Dermis blood vessel endothelial cell (primary cell): ENCODE data around the gene TRPM4. TPM values are rescaled to one million over a fixed set of nuclear protein-coding genes. Genes with fewer than 3 reads are reported as not detected.
"Not testable (repeated sequence)": the region's sequence is repeated elsewhere in the genome, so short reads cannot be mapped to it uniquely, and the experiment has no call there.

ENCODE experiments used
- DNase-seq: peaks from one replicate; pipeline ENCODE4 v3.0.0; 2010
- total RNA-seq: library from RNA; depleted of rRNA; stranded (reverse); fragments of >200 nt; gene quantifications from 2 replicates; pipeline ENCODE4 v1.2.3, GENCODE V29; 2014

The TRPM4 gene
- total RNA-seq, 1 donor from 2014 or later, result 25.7 TPM

GRCh38 chr19:49190781-49191180 is 33.2 kb downstream of the TRPM4 start:
- DNase-seq, result no peak

- DNase-seq, result no peak
Measured at GRCh38 chr19:49193822-49194394, 36.3 kb downstream of the TRPM4 start.

- no peak for DNase-seq
Measured at GRCh38 chr19:49194408-49194807, 36.8 kb downstream of the TRPM4 start.

- DNase-seq, result no peak
Measured at GRCh38 chr19:49196527-49197240, 39.1 kb downstream of the TRPM4 start.

- DNase-seq, result peak; percentile 23
Measured at GRCh38 chr19:49200238-49200862, 42.8 kb downstream of the TRPM4 start.

- DNase-seq, result no peak
Measured at GRCh38 chr19:49201042-49201441, 43.5 kb downstream of the TRPM4 start.

- DNase-seq, result no peak
Measured at GRCh38 chr19:49205114-49205513, 47.5 kb downstream of the TRPM4 start.

GRCh38 chr19:49209502-49209901 is 51.9 kb downstream of the TRPM4 start:
- not testable (repeated sequence) for DNase-seq

- no peak for DNase-seq
Measured at GRCh38 chr19:49210108-49210900, 52.7 kb downstream of the TRPM4 start.

GRCh38 chr19:49210901-49211451 is 53.4 kb downstream of the TRPM4 start:
- DNase-seq, result no peak

- peak; percentile 34 for DNase-seq
Measured at GRCh38 chr19:49212016-49212701, 54.6 kb downstream of the TRPM4 start.

GRCh38 chr19:49213791-49214190 is 56.2 kb downstream of the TRPM4 start:
- no peak for DNase-seq

GRCh38 chr19:49214701-49215100 is 57.1 kb downstream of the TRPM4 start:
- no peak for DNase-seq

GRCh38 chr19:49216071-49216470 is 58.5 kb downstream of the TRPM4 start:
- DNase-seq, result peak; percentile 15

GRCh38 chr19:49217382-49217781 is 59.8 kb downstream of the TRPM4 start:
- DNase-seq, result no peak

GRCh38 chr19:49222011-49222410 is 64.4 kb downstream of the TRPM4 start:
- DNase-seq, result no peak

GRCh38 chr19:49222528-49222927 is 64.9 kb downstream of the TRPM4 start:
- DNase-seq, result no peak

GRCh38 chr19:49223472-49223871 is 65.9 kb downstream of the TRPM4 start:
- no peak for DNase-seq

GRCh38 chr19:49224441-49224840 is 66.8 kb downstream of the TRPM4 start:
- not testable (repeated sequence) for DNase-seq

- DNase-seq, result peak; percentile 93
Measured at GRCh38 chr19:49224879-49225278, 67.3 kb downstream of the TRPM4 start.

- DNase-seq, result no peak
Measured at GRCh38 chr19:49229416-49229815, 71.8 kb downstream of the TRPM4 start.

GRCh38 chr19:49231389-49231788 is 73.8 kb downstream of the TRPM4 start:
- no peak for DNase-seq
